Rectal smooth muscle tissue (tissue), 1 donor: ENCODE data around the gene RYR3.

ENCODE experiments used
- H3K27ac ChIP-seq: one replicate; pipeline ENCODE4 v1.7.0; 2013; ENCODE audit warnings: low read depth, low read length, inconsistent platforms
- H3K27me3 ChIP-seq: one replicate; pipeline ENCODE4 v1.7.0; 2013; ENCODE audit warnings: low read length; ENCODE audit not compliant: control insufficient read depth, insufficient read depth
- H3K36me3 ChIP-seq: one replicate; pipeline ENCODE4 v1.7.0; 2013; ENCODE audit warnings: low read length; ENCODE audit not compliant: control insufficient read depth, insufficient read depth
- H3K4me1 ChIP-seq: one replicate; pipeline ENCODE4 v1.7.0; 2013; ENCODE audit warnings: low read length; ENCODE audit not compliant: control insufficient read depth, insufficient read depth
- H3K4me3 ChIP-seq: one replicate; pipeline ENCODE4 v1.7.0; 2013; ENCODE audit warnings: low read length
- H3K9ac ChIP-seq: one replicate; pipeline ENCODE4 v1.7.0; 2013; ENCODE audit warnings: low read length

The RYR3 gene

GRCh38 chr15:33398555-33398954, 87.8 kb downstream of the RYR3 start:
- H3K36me3 ChIP-seq = no peaks in the 10 kb centered on the region
- no peak overlapping the region for H3K4me3 ChIP-seq
- H3K9ac ChIP-seq = no peak overlapping the region
- H3K27me3 ChIP-seq = no peaks in the 10 kb centered on the region
- no peak overlapping the region for H3K27ac ChIP-seq
- no peaks in the 10 kb centered on the region for H3K4me1 ChIP-seq

DNA sequence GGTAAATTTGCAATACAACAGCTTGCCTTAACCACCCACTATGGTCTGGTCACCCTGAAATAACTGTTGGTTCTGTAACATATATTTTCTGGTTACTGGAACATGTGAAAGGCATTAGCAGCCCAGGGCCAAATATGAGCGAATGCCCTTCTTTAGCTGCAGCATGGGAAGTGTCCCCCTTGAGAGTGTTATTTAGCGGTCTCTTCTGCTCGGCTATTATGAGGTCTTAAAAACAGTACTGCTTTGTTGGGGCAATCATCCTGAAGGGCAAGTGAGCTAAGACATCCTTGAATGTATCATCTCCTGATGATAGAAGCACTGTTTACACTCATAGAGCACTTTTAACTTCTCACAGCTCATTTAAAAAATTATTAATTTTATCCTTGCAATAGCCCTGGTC, 90.2 kb downstream of the RYR3 start:
- H3K27me3 ChIP-seq = no peaks in the 10 kb centered on the region
- H3K9ac ChIP-seq = no peak overlapping the region
- no peaks in the 10 kb centered on the region for H3K36me3 ChIP-seq
- no peak overlapping the region for H3K27ac ChIP-seq
- H3K4me3 ChIP-seq = no peak overlapping the region
- H3K4me1 ChIP-seq = no peaks in the 10 kb centered on the region

- Histone ChIP-seq H3K4me1 (no peaks in the 10 kb centered on the region), H3K9ac (no peak overlapping the region), H3K36me3 (no peaks in the 10 kb centered on the region), H3K4me3 (no peak overlapping the region), H3K27me3 (no peaks in the 10 kb centered on the region), H3K27ac (no peak overlapping the region)
Observed at GRCh38 chr15:33402600-33402999, 91.8 kb downstream of the RYR3 start.

GRCh38 chr15:33405096-33405495, 94.3 kb downstream of the RYR3 start:
- Histone ChIP-seq H3K27ac (no peak overlapping the region), H3K9ac (no peak overlapping the region), H3K36me3 (no peaks in the 10 kb centered on the region), H3K4me1 (no peaks in the 10 kb centered on the region), H3K4me3 (no peak overlapping the region), H3K27me3 (no peaks in the 10 kb centered on the region)

- H3K4me3 ChIP-seq = no peak overlapping the region
- no peaks in the 10 kb centered on the region for H3K36me3 ChIP-seq
- no peak overlapping the region for H3K9ac ChIP-seq
- H3K27ac ChIP-seq = no peak overlapping the region
- H3K27me3 ChIP-seq = no peaks in the 10 kb centered on the region
- no peaks in the 10 kb centered on the region for H3K4me1 ChIP-seq
Observed at GRCh38 chr15:33411596-33412540, 101.1 kb downstream of the RYR3 start.

GRCh38 chr15:33419701-33420100, 108.9 kb downstream of the RYR3 start:
- no peak overlapping the region for H3K27ac ChIP-seq
- H3K4me1 ChIP-seq = no peaks in the 10 kb centered on the region
- no peak overlapping the region for H3K9ac ChIP-seq
- H3K27me3 ChIP-seq = no peaks in the 10 kb centered on the region
- H3K36me3 ChIP-seq = no peaks in the 10 kb centered on the region
- H3K4me3 ChIP-seq = no peak overlapping the region

- no peaks in the 10 kb centered on the region for H3K36me3 ChIP-seq
- no peak overlapping the region for H3K27ac ChIP-seq
- H3K27me3 ChIP-seq = no peaks in the 10 kb centered on the region
- no peak overlapping the region for H3K4me3 ChIP-seq
- H3K4me1 ChIP-seq = no peaks in the 10 kb centered on the region
- no peak overlapping the region for H3K9ac ChIP-seq
Observed at GRCh38 chr15:33424025-33424424, 113.3 kb downstream of the RYR3 start.

DNA sequence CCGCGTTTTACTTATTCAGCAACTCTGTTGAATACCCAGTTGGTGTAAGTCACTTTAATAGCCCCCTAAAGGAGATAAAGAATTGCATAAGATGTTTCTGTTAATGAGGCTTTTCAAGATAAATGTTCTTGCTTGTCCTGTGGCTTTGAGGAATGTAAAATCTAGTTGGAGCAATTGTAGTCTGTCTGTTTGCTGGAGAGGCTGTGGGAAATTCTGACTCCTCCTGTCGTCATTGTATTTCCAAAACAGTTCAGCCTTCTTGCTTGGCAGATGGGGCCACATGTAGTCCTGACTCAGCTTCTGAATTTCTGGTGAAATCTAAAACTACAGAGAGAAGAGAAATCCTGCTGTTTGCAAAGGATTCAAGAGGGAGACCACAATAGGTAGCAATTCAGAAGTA, 114.4 kb downstream of the RYR3 start:
- Histone ChIP-seq H3K36me3 (no peaks in the 10 kb centered on the region), H3K4me3 (no peak overlapping the region), H3K9ac (no peak overlapping the region), H3K4me1 (no peaks in the 10 kb centered on the region), H3K27ac (no peak overlapping the region), H3K27me3 (no peaks in the 10 kb centered on the region)

DNA sequence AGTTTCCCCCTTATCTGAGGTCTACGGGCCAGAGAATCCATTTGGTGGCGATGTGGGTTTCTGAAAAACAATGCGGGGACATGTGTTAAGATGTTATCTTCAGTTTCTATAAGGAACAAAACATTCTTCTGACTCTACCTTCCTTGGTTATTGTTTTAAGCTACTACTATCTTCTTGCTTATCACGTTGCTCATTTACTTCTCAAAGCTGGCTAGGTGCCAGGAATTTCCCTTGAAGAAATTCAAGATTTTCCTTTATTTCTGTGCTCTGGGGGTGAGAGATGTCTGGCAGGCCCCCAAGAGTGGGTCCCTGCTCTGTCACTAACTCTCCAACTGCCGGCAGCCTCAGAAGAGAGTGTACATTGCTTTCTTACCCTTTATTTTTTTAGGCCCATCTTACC, 119.8 kb downstream of the RYR3 start:
- no peak overlapping the region for H3K9ac ChIP-seq
- no peaks in the 10 kb centered on the region for H3K36me3 ChIP-seq
- no peak overlapping the region for H3K4me3 ChIP-seq
- no peaks in the 10 kb centered on the region for H3K27me3 ChIP-seq
- H3K4me1 ChIP-seq = no peaks in the 10 kb centered on the region
- no peak overlapping the region for H3K27ac ChIP-seq

DNA sequence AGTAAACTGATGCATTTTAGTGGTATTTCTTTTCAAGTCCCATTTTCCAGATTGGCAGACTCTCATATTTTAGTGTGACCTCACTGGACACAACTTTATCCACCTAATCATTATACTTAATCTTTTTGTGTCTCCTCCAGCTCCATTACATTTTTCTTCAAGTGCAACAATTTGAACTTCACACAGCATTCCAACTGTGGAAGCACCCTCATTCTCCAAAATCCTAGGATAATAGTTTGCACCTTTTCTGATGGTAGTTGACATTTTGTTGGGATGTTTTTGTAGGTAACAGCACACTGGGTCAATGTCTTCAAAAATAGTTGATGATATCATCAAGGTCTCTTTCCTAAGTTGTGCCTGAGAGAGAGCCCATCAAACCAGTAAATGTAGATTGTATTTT, 123.1 kb downstream of the RYR3 start:
- Histone ChIP-seq H3K4me3 (no peak overlapping the region), H3K9ac (no peak overlapping the region), H3K27ac (no peak overlapping the region), H3K36me3 (no peaks in the 10 kb centered on the region), H3K4me1 (no peaks in the 10 kb centered on the region), H3K27me3 (no peaks in the 10 kb centered on the region)

GRCh38 chr15:33438396-33438795, 127.6 kb downstream of the RYR3 start:
- no peaks in the 10 kb centered on the region for H3K36me3 ChIP-seq
- no peak overlapping the region for H3K27ac ChIP-seq
- H3K4me1 ChIP-seq = no peaks in the 10 kb centered on the region

DNA sequence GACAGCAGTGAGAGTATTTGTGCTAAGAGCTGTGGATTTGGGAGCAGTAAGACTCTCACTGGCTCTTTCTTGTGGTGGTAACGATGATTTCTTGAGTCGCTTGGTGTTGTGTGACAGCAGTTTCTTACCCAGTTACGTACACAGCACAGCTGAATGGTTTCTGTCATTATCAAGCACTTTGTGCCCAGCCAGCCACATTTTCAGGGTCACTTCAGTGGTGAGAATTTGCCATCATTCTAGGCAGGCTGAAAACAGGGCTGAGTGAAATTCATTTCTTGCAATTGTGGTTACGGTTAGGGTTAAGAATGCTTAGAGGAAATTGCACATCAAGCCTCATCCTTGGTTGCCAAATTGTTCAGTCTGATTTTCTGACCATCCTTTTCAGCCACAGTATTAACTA, 130.1 kb downstream of the RYR3 start:
- H3K9ac ChIP-seq = no peak overlapping the region
- no peaks in the 10 kb centered on the region for H3K36me3 ChIP-seq
- no peak overlapping the region for H3K27ac ChIP-seq
- H3K4me3 ChIP-seq = no peak overlapping the region
- H3K4me1 ChIP-seq = no peaks in the 10 kb centered on the region
- H3K27me3 ChIP-seq = no peaks in the 10 kb centered on the region

More at GRCh38 chr15:33438396-33438795, 127.6 kb downstream of the RYR3 start:
- H3K9ac ChIP-seq = no peak overlapping the region
- no peak overlapping the region for H3K4me3 ChIP-seq
- H3K27me3 ChIP-seq = no peaks in the 10 kb centered on the region

GRCh38 chr15:33442449-33442848, 131.7 kb downstream of the RYR3 start:
- Histone ChIP-seq H3K9ac (no peak overlapping the region), H3K27me3 (no peaks in the 10 kb centered on the region), H3K4me3 (no peak overlapping the region), H3K36me3 (no peaks in the 10 kb centered on the region), H3K4me1 (no peaks in the 10 kb centered on the region), H3K27ac (no peak overlapping the region)
